Stimulated activated CD8-positive, alpha-beta memory T cell treated with anti-CD3 and anti-CD28 coated beads, Interleukin-15, amount 100 ng/mL, for 48 hours (primary cell): ENCODE measurements around the gene LMTK3.

Experiments used
- DNase-seq, 2 donors: peaks; one replicate each; pipeline ENCODE4 v3.0.0-alpha.2; 2020; ENCODE audit warnings: low read depth in 2 of 2

Gene LMTK3

DNA sequence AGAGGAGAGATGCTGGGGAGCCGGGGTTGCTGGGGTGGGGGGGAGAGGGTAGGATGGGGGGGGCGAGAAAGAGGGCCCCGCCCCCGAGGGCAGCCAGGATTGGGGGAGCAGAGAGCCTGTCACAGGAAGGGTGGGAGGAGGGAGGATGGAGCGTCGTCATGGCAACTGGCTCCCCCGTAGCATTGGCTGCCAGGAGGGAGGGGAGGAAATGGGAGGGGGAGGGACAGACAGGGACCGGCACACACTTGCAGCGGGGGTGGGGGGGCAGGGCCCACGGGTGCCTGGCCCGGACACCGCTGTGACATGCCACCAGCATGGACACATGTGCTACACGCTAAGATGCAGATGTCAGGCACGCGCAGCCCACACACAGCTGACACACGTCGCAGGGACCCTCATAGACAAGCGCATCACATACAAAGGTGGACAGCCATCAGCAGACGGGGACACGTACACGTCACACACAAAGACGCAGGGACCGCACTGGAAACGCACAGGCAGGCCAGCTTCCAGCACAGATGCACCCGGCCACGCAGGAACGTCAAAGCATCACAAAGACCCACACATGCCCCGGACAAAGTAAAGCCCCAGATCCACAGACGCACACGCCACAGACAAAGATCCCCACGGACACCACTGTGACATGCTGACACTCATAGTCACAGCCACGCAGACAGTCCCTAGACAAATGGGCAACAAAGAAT, at the start of gene LMTK3:
Gene LMTK3 (minus strand): TSS at position 36 of the 704 bp plus-strand sequence. CDS start 259 bp downstream, outside the sequence.
- DNase-seq = peak; percentile 58 to 67

- DNase-seq = no peak
These were observed 49.8 kb upstream of the LMTK3 start for GRCh38 chr19:48561412-48561811.

DNA sequence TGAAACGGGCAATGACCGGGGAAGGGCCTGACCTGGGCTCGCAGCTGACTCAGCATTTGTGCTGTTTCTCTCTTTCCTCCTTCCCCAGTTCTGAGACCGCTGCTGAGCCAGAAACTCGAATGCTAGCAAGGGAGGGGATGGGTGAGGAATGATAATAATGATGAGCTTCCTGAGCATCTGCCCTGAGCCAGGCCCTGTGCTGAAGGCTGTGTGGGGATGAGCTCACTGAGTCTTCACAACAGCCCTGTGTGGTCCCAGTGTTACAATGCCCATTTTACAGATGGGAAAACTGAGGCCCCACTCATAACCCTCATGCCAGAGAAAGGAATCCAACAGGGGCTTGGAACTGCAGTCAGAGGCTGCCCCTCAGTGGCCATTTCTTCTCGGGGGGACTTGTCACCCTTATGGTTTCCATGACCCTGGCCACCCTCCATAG, 48.5 kb upstream of the LMTK3 start:
- DNase-seq = no peak

GRCh38 chr19:48558018-48558684, 46.5 kb upstream of the LMTK3 start:
- DNase-seq = no peak

GRCh38 chr19:48556825-48557224, 45.2 kb upstream of the LMTK3 start:
- no peak for DNase-seq

DNA sequence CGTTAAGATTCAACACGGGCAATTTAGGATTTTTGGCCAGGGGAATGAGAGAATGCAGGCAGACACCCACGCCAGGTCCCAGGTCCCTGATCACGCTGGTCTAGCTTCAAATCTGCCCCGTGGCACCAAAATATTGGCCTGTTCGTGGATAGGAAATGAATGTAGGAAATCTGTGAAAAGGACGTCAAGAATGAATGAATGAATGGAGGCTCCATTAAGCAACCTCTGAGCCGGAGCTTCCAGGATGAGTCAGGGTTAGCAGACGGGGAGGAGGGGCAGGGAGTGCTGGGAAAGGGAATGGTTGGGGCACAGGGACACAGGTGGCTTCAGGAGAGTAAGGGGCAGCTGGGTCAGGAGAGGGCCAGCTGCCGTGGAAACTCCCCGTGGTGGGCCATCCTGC, 44.5 kb upstream of the LMTK3 start:
- no peak for DNase-seq

GRCh38 chr19:48554385-48555091, 42.9 kb upstream of the LMTK3 start:
- no peak for DNase-seq

- no peak for DNase-seq
These were observed 42.2 kb upstream of the LMTK3 start for GRCh38 chr19:48553676-48554384.

- DNase-seq = no peak
These were observed 41.0 kb upstream of the LMTK3 start for GRCh38 chr19:48552406-48553322.

- no peak for DNase-seq
These were observed 40.0 kb upstream of the LMTK3 start, which contains the start of gene SULT2B1 for GRCh38 chr19:48551437-48552302. Gene SULT2B1 (plus strand): TSS chr19:48552172. CDS start chr19:48552253, 81 bp downstream.

DNA sequence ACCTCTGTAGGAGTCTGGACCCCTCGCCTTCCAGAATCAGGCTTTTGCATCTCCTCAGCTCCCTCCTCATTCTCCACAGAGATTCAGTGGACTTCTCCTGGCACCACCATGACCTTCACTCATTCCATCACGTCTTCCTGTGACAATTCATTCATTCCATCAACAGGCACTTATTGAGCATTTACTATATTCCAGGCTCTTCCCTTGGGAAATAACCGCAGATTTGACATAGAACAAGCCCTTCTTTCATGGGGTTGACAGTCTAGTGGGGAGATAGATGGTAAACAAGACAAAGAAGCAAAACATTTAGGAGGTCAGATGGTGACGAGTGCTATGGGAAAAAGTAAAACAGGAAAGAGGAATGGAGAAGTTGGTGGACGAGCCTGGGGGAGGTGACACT, 37.7 kb upstream of the LMTK3 start:
- DNase-seq = no peak

DNA sequence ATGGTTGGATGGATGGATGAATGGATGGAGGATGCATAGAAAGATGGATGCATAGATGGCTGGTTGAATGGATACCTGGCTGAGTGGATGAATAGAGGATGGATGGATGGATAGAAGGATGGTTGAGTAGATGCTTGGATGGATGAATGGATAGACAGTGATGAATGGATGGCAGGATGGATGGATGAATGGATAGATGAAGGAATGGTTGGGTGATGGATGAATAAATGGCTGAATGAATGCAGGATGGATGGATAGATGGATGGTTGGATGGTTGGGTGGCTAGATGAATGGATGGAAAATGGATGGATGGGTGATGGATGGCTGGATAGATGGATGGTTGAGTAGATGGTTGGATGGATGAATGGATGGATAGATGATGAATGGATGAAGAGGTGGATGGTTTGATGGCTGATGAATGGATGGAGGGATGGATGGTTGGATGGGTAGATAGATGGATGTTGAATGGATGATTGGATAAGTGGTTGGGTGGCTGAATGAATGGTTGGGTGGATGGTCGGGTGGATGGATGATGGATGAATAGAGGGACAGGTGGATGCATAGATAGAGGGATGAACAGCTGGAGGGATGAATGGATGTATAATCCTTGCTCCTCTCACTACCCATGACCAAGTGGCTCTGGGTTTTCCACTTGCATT, 36.7 kb upstream of the LMTK3 start:
- no peak for DNase-seq

- DNase-seq = no peak
These were observed 36.1 kb upstream of the LMTK3 start for GRCh38 chr19:48547722-48548121.

GRCh38 chr19:48544856-48545750, 33.5 kb upstream of the LMTK3 start:
- DNase-seq = no peak

GRCh38 chr19:48543121-48543710, 31.6 kb upstream of the LMTK3 start:
- no peak for DNase-seq

- no peak for DNase-seq
These were observed 30.2 kb upstream of the LMTK3 start for GRCh38 chr19:48541813-48542212.

GRCh38 chr19:48540110-48540509, 28.5 kb upstream of the LMTK3 start:
- DNase-seq = no peak

DNA sequence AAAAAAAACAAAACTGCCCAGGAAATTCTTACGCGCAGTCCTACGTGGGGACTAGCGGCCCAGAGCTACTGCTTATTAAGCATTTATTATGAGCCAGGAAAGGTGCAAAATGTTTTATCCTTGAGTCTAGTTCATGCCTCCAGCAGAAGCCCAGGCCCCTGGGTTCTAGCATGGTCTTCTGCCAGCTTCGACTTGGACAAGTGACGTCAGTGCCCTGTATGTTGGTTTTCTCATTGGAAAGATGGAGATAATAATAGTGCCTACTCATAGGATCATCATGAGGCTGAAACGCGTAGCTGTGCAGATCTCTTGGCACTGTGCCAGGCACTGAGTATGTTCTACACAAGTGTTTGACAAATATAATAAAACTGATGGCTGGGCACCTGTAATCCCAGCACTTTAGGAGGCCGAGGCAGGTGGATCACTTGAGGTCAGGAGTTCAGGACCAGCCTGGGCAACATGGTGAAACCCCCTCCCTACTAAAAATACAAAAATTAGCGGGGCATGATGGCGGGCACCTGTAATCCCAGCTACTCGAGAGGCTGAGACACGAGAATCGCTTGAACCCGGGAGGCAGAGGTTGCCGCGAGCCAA, 28.0 kb upstream of the LMTK3 start:
- DNase-seq = no peak
